NCI-H748 (cell line): Measurements from ENCODE around the gene KRT4.
"Not testable (repeated sequence)": the region's sequence is repeated elsewhere in the genome, so short reads cannot be mapped to it uniquely, and the experiment has no call there.

Source experiments
- DNase-seq: peaks from one replicate; lab custom pipeline; 2025; ENCODE audit not compliant: unreplicated experiment; lab: John Stamatoyannopoulos, UW

The KRT4 gene

GRCh38 chr12:52776435-52776834, 37.5 kb downstream of the KRT4 start:
- DNase-seq, result no peak

GRCh38 chr12:52774629-52775250, 39.2 kb downstream of the KRT4 start:
- no peak for DNase-seq

GRCh38 chr12:52772772-52773171, 41.1 kb downstream of the KRT4 start:
- no peak for DNase-seq

GRCh38 chr12:52772188-52772587, 41.7 kb downstream of the KRT4 start:
- DNase-seq, result no peak

- no peak for DNase-seq
Observed at GRCh38 chr12:52771505-52771904, 42.4 kb downstream of the KRT4 start.

- no peak for DNase-seq
Observed at GRCh38 chr12:52771088-52771487, 42.8 kb downstream of the KRT4 start.

- no peak for DNase-seq
Observed at GRCh38 chr12:52769946-52770345, 44.0 kb downstream of the KRT4 start.

- DNase-seq, result no peak
Observed at GRCh38 chr12:52769354-52769753, 44.6 kb downstream of the KRT4 start.

- DNase-seq, result no peak
Observed at GRCh38 chr12:52768479-52769200, 45.3 kb downstream of the KRT4 start.

GRCh38 chr12:52767427-52767826, 46.5 kb downstream of the KRT4 start:
- no peak for DNase-seq

GRCh38 chr12:52767020-52767379, 46.9 kb downstream of the KRT4 start:
- no peak for DNase-seq

GRCh38 chr12:52766351-52767019, 47.4 kb downstream of the KRT4 start:
- DNase-seq, result no peak

GRCh38 chr12:52765702-52766101, 48.2 kb downstream of the KRT4 start:
- DNase-seq, result no peak

GRCh38 chr12:52763991-52764390, 49.9 kb downstream of the KRT4 start:
- DNase-seq, result no peak

GRCh38 chr12:52763036-52763659, 50.8 kb downstream of the KRT4 start:
- DNase-seq, result no peak

GRCh38 chr12:52761802-52762201, 52.1 kb downstream of the KRT4 start:
- no peak for DNase-seq

- DNase-seq, result not testable (repeated sequence)
Observed at GRCh38 chr12:52761218-52761617, 52.7 kb downstream of the KRT4 start.

GRCh38 chr12:52760623-52761022, 53.3 kb downstream of the KRT4 start:
- DNase-seq, result no peak

- DNase-seq, result no peak
Observed at GRCh38 chr12:52759695-52760094, 54.2 kb downstream of the KRT4 start.

- DNase-seq, result no peak
Observed at GRCh38 chr12:52759218-52759617, 54.7 kb downstream of the KRT4 start.

GRCh38 chr12:52757449-52758176, 56.3 kb downstream of the KRT4 start:
- no peak for DNase-seq
